Chondrocyte (in vitro differentiated cells): ENCODE results near the gene RAB30. TPM values are rescaled to one million over a fixed set of nuclear protein-coding genes. Genes with fewer than 3 reads are reported as not detected.
"Not testable (repeated sequence)": the region's sequence is repeated elsewhere in the genome, so short reads cannot be mapped to it uniquely, and the experiment has no call there.

ENCODE experiments used
- DNase-seq: peaks from one replicate; pipeline ENCODE4 v3.0.0; 2021; ENCODE audit warnings: mixed read lengths, low spot score
- H3K27ac Mint-ChIP-seq: one replicate; pipeline ENCODE4 v1.8.0; 2021; ENCODE audit warnings: mild to moderate bottlenecking, moderate library complexity, mixed read lengths; ENCODE audit not compliant: unreplicated experiment
- H3K27me3 Mint-ChIP-seq: 2 replicates; pipeline ENCODE4 v1.8.0; 2021; ENCODE audit warnings: low read depth, mixed read lengths
- H3K36me3 Mint-ChIP-seq: 2 replicates; pipeline ENCODE4 v1.8.0; 2021; ENCODE audit warnings: low read depth, mixed read lengths
- H3K4me1 Mint-ChIP-seq: 2 replicates; pipeline ENCODE4 v1.8.0; 2021; ENCODE audit warnings: low read depth, mild to moderate bottlenecking, mixed read lengths
- H3K4me3 Mint-ChIP-seq: one replicate; pipeline ENCODE4 v1.8.0; 2021; ENCODE audit warnings: mild to moderate bottlenecking, moderate library complexity, mixed read lengths; ENCODE audit not compliant: unreplicated experiment
- H3K9me3 Mint-ChIP-seq: 2 replicates; pipeline ENCODE4 v1.8.0; 2021; ENCODE audit warnings: low read depth, mixed read lengths
- total RNA-seq: library from RNA; stranded (reverse); gene quantifications from 3 replicates; pipeline ENCODE4 v1.2.1, GENCODE V29; 2021
- TF ChIP-seq, protein P1 (sequence below): fragments of 200-600 bp; sonication (generic); IDR thresholded peaks from 2 replicates; pipeline ENCODE4 v1.5.0; 2021; ENCODE audit warnings: antibody characterized with exemption, mild to moderate bottlenecking, moderate library complexity

Gene RAB30
- total RNA-seq, 1 donor from 2014 or later = 52.6 TPM

DNA sequence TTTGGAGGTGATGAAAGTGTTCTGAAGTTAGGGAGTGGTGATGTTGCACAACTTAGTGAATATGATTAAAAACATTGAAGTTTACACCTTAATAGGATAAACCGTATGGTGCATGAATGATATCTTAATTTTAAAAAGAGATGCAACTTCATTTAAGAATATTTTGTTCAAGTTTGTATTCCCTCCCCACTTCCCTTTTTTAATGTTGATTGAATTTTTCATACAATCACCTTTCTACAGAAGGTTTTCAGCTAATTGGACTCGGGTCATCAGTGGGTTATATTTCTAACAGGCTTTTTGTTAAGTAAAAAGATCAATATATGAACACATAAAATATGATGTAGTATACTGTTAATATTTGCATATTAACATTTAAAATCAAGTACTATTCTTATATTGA, 97.6 kb downstream of the RAB30 start:
- no peak overlapping the region for H3K27ac Mint-ChIP-seq
- no peak for DNase-seq
- TF ChIP-seq, protein P1, sequence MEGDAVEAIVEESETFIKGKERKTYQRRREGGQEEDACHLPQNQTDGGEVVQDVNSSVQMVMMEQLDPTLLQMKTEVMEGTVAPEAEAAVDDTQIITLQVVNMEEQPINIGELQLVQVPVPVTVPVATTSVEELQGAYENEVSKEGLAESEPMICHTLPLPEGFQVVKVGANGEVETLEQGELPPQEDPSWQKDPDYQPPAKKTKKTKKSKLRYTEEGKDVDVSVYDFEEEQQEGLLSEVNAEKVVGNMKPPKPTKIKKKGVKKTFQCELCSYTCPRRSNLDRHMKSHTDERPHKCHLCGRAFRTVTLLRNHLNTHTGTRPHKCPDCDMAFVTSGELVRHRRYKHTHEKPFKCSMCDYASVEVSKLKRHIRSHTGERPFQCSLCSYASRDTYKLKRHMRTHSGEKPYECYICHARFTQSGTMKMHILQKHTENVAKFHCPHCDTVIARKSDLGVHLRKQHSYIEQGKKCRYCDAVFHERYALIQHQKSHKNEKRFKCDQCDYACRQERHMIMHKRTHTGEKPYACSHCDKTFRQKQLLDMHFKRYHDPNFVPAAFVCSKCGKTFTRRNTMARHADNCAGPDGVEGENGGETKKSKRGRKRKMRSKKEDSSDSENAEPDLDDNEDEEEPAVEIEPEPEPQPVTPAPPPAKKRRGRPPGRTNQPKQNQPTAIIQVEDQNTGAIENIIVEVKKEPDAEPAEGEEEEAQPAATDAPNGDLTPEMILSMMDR = no peak
- no peaks in the 10 kb centered on the region for H3K9me3 Mint-ChIP-seq
- H3K27me3 Mint-ChIP-seq = no peaks in the 10 kb centered on the region
- H3K36me3 Mint-ChIP-seq = peaks cover 7% of the 10 kb centered on the region
- H3K4me1 Mint-ChIP-seq = peaks cover 20% of the 10 kb centered on the region
- no peak overlapping the region for H3K4me3 Mint-ChIP-seq

DNA sequence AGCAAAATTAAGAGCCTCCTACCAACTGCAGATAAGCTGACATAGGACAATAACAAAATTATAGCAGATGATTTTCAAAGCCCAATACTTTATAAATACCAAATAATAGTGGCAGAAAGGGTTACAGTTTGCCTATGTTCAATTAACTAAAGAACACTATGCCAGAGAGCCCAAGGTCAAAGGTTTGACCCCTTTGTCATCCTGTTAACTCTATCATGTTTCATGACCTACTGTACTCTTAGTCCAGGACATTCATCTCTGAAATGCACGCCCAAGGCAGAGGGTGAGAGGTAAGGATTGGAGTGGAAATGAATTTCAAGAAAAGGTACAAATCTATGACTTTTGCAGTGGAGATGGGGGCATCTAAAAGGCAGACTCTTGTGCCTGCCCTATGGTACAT, 99.6 kb downstream of the RAB30 start:
- Mint-ChIP-seq H3K27me3 (no peaks in the 10 kb centered on the region), H3K4me1 (peaks cover 4% of the 10 kb centered on the region), H3K4me3 (no peak overlapping the region), H3K9me3 (no peaks in the 10 kb centered on the region), H3K36me3 (peaks cover 4% of the 10 kb centered on the region), H3K27ac (no peak overlapping the region)
- no peak for DNase-seq
- TF ChIP-seq, protein P1 = no peak

DNA sequence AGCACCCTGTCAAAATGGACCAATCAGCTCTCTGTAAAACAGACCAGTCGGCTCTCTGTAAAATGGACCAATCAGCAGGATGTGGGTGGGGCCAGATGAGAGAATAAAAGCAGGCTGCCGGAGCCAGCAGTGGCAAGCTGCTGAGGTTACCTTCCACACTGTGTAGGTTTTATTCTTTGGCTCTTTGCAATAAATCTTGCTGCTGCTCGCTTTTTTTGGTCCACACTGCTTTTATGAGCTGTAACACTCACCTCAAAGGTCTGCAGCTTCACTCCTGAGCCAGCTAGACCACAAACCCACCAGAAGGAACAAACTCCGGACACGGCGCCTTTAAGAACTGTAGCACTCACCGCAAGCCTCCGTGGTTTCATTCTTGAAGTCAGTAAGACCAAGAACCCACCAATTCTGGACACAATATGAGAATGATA, 100.2 kb downstream of the RAB30 start:
- not testable (repeated sequence) for H3K4me1 Mint-ChIP-seq, H3K4me3 Mint-ChIP-seq

DNA sequence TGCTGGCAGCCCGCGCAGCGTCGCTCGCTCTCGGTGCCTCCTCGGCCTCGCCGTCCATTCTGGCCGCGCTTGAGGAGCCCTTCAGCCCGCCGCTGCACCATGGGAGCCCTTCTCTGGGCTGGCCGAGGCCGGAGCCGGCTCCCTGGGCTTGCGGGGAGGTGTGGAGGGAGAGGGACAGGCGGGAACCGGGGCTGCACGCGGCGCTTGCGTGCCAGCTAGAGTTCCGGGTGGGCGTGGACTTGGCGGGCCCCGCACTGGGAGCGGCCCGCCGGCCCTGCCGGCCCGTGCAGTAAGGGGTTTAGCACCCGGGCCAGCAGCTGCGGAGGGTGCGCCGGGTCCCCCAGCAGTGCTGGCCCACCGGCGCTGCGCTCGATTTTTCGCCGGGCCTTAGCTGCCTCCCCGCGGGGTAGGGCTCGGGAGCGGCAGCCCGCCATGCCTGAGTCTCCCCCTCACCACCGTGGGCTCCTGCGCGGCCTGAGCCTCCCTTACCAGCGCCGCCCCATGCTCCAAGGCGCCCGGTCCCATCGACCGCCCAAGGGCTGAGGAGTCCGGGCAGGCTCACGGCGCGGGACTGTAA, 101.1 kb downstream of the RAB30 start:
- H3K9me3 Mint-ChIP-seq, H3K27ac Mint-ChIP-seq, H3K4me3 Mint-ChIP-seq, H3K4me1 Mint-ChIP-seq, H3K36me3 Mint-ChIP-seq, H3K27me3 Mint-ChIP-seq, DNase-seq: not testable (repeated sequence)

More for the DNA sequence above, 100.2 kb downstream of the RAB30 start:
- H3K9me3 Mint-ChIP-seq, H3K27me3 Mint-ChIP-seq, DNase-seq, H3K36me3 Mint-ChIP-seq, H3K27ac Mint-ChIP-seq: not testable (repeated sequence)

DNA sequence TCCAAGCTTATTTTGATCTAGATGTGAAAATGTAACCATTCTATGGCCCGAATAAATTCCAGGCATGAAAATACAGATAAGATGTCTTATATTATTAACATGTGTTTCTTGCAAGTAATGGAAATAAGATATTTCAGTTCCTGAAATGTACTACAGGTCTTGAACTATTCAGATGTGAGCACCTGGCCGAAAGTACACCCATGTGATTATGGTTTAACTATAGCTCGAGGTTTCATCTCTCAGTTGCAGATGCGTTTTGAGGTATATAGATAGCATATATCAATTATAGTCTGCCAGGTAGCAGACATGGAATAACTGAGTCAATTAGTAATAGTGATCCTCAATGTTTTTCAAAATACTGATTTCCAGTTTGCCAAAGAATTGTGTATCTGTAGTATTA, 101.9 kb downstream of the RAB30 start:
- Mint-ChIP-seq H3K4me3 (no peak overlapping the region), H3K27ac (no peak overlapping the region), H3K4me1 (no peaks in the 10 kb centered on the region), H3K36me3 (peaks cover 1% of the 10 kb centered on the region), H3K27me3 (no peaks in the 10 kb centered on the region), H3K9me3 (no peaks in the 10 kb centered on the region)
- DNase-seq = no peak
- TF ChIP-seq, protein P1 = no peak

DNA sequence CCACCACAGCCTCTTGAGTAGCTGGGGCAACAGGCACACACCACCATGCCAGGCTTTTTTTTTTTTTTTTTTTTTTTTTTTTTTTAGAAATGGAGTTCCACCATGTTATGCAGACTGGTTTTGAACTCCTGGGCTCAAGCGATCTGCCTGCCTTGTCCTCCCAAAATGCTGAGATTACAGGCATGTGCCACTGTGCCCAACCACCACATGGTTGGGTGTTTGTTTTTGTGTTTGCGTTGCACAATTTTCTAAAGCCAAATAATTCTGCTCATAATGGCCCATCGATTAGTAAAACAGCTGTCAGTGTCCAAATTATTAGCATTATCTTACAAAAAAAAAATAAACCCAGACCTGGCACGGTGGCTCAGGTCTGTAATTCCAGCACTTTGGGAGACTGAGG, 104.3 kb downstream of the RAB30 start:
- Mint-ChIP-seq H3K36me3 (no peaks in the 10 kb centered on the region), H3K27ac (no peak overlapping the region), H3K27me3 (no peaks in the 10 kb centered on the region), H3K4me3 (no peak overlapping the region), H3K9me3 (peaks cover 4% of the 10 kb centered on the region), H3K4me1 (no peaks in the 10 kb centered on the region)
- TF ChIP-seq, protein P1 = no peak
- DNase-seq = no peak

DNA sequence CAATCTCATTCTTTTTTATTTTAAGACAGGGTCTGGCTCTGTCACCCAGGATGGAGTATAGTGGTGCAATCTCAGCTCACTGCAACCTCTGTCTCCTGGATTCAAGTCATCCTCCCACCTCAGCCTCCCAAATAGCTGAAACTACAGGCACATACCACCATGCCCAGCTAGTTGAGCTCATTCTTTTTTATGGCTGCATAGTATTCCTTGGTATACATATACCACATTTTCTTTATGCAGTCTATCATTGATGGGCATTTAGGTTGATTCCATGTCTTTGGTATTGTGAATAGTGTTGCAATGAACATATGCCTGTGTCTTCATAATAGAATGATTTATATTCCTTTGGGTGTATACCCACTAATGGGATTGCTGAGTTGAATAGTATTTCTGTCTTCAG, 109.7 kb downstream of the RAB30 start:
- not testable (repeated sequence) for DNase-seq, H3K4me3 Mint-ChIP-seq, H3K9me3 Mint-ChIP-seq, H3K27ac Mint-ChIP-seq, H3K36me3 Mint-ChIP-seq, H3K27me3 Mint-ChIP-seq, H3K4me1 Mint-ChIP-seq
